ENCODE data around the gene SMCO4.
"Not testable (repeated sequence)": the region's sequence is repeated elsewhere in the genome, so short reads cannot be mapped to it uniquely, and the experiment has no call there.

The SMCO4 gene

GRCh38 chr11:93477684-93478234, 65.4 kb downstream of the SMCO4 start:
- DNase-seq (ENCODE audit: low spot score) (no peak), FAIRE-seq (no peak)

- no peak for FAIRE-seq
- no peak for DNase-seq (ENCODE audit: low spot score)
Measured at GRCh38 chr11:93476796-93477195, 66.4 kb downstream of the SMCO4 start.

- FAIRE-seq, result no peak
- DNase-seq (ENCODE audit: low spot score), result no peak
Measured at GRCh38 chr11:93474123-93474522, 69.1 kb downstream of the SMCO4 start.

GRCh38 chr11:93468290-93468689, 74.9 kb downstream of the SMCO4 start:
- FAIRE-seq, result no peak
- DNase-seq (ENCODE audit: low spot score), result no peak

GRCh38 chr11:93467054-93467453, 76.1 kb downstream of the SMCO4 start:
- no peak for DNase-seq (ENCODE audit: low spot score)
- no peak for FAIRE-seq

GRCh38 chr11:93464927-93465540, 78.2 kb downstream of the SMCO4 start:
- no peak for DNase-seq (ENCODE audit: low spot score)
- FAIRE-seq, result no peak

GRCh38 chr11:93463666-93464065, 79.5 kb downstream of the SMCO4 start:
- DNase-seq (ENCODE audit: low spot score); FAIRE-seq: not testable (repeated sequence)

GRCh38 chr11:93458286-93458685, 84.9 kb downstream of the SMCO4 start:
- FAIRE-seq (no peak), DNase-seq (ENCODE audit: low spot score) (no peak)

- DNase-seq (ENCODE audit: low spot score) (peak; percentile 21), FAIRE-seq (no peak)
Measured at GRCh38 chr11:93444617-93445073, 98.5 kb downstream of the SMCO4 start.

- DNase-seq (ENCODE audit: low spot score); FAIRE-seq: not testable (repeated sequence)
Measured at GRCh38 chr11:93443232-93443631, 100.0 kb downstream of the SMCO4 start.

- FAIRE-seq, result no peak
- no peak for DNase-seq (ENCODE audit: low spot score)
Measured at GRCh38 chr11:93432247-93432646, 110.9 kb downstream of the SMCO4 start.
